Astrocyte (in vitro differentiated cells and primary cell): ENCODE data around the gene PPP1R9A.

ENCODE experiments used
- CTCF ChIP-seq: IDR thresholded peaks from 2 replicates; pipeline ENCODE4 v1.5.1; 2011; ENCODE audit warnings: low read depth, mild to moderate bottlenecking, inconsistent platforms, low read length, moderate library complexity; ENCODE audit not compliant: insufficient read depth
- EZH2 ChIP-seq: IDR thresholded peaks from 2 replicates; pipeline ENCODE4 v1.6.1; 2012; ENCODE audit warnings: mild to moderate bottlenecking, low read length, inconsistent platforms; ENCODE audit not compliant: insufficient read depth

GRCh38 chr7:94888551-94888950, 18.8 kb upstream of the PPP1R9A start:
- no peak for TF ChIP-seq CTCF
- no peak for TF ChIP-seq EZH2
